ENCODE data around the gene GLS2.

GLS2 gene

DNA sequence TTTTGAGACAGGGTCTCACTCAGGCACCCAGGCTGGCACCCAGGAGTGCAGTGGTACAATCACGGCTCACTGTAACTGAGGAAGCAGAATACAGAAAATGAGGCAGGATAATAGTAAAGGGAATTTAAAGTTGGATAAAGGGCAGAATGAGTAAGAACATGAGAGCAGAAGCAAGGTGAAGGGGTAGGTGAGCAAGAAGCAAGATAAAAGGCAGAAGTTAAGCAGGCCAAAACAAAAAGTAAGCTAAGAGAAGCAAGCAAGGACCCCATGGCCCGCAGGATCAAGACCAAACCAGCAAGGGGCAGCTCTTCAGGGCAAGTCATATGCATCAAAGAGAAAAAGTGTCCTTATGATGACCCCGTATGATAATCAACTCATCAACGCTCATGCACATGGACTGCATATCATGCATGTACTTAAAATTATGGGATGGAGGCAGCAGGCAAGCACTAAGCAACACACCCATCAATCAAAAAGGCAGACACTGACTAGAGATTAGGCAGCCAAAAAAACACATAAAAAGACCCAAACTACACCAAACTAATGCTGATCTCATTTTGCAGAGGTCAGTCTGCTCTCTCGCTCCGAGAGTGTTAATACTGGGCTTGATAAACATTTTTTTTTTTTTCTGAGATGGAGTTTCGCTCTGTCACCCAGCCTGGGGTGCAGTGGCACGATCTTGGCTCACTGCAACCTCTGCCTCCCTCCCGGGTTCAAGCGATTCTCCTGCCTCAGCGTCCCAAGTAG, 50.4 kb downstream of the GLS2 start:
- no peak for DNase-seq

DNA sequence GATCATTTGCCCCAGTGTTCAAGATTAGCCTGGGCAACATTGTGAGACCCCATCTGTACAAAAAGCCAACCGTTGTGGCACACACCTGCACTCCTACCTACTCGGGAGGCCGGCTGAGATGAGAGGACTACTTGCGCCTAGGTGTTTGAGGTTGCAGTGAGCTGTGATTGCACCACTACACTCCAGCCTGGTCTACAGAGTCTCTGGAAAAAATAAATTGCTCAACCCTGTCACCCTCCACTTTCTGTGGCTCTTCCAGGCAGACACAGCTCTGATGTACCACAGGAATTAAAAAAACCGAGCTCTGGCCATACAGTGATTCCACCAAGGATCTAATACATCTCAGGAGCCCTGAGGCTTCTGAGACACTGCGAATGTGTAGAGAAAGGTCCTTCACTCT, 53.1 kb downstream of the GLS2 start:
- DNase-seq, result no peak

DNA sequence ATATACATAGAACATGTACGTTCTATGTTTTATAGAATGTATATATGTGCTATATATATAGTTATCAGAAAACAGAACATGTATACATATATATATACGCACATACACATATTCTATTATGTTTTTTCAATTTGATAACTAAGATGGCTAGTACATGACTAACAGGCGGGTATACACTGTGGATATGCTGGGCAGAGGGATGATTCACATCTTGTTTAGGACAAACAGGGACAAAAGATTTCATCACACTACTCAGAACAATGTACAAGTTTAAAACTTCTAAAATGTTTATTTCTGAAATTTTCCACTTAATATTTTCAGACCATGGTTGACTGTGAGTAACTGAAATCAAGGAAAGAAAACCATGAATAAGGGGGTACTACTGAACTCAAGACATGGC, 56.1 kb downstream of the GLS2 start:
- DNase-seq, result no peak

DNA sequence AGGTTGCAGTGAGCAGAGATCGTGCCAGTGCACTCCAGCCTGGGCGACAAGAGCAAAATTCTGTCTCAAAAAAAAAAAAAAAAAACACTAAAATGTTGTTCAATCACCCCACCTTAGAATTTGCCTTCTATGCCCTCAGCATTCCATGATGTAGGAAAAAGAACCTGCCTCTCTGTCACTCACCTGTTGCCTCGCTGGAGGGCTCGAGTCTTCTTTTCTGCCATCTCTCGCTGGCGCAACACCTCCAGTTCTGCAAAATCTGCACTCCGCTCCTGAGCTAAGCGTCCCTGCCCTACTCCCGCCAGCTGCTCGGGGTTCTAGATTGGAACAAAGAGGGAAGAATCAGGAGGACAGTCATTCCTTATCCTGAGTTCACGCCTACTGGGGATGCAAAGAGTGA, 56.7 kb downstream of the GLS2 start:
- no peak for DNase-seq

DNA sequence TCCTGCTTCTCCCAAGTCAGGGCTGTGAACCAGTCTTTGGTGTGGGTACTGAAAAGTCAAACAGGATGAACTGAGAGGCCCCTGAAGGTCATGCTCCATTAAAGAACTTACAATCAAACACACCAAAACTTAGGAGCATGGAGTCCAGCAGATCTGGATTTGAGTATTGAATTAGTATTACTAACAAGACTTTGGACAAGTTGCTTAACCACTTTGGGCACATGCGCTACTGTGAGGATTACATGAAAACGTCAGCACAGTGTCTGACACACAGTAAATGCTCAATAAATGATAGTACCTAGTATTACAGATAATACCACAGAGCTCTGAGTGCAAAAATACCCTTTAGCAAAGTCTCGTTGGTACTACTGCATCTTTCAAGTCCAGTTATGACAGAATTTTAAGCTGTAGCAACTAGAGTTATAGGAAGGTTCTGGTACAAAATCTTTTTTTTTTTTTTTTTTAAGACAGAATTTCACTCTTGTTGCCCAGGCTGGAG, 62.0 kb downstream of the GLS2 start:
- no peak for DNase-seq

DNA sequence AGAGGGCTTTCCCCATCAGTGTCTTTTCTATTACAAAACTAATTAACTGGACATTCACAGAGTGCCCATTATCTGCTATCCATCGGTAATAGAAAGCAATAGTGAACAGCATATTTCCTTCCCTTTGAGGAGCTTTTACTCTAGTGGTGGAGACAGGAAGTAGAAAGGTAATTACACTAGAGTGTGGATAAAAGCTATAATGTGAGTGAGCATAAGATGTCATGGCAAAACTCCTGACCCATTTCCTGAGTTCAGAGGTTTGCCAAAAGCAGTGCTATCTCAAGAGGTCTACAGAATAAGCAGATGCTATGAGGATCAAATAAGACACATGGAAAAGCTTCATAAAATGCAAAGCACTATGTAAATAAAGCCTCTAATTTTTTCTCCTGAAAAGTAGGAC, 62.8 kb downstream of the GLS2 start:
- no peak for DNase-seq

Data from EL (cell line).